Measurements from ENCODE around the gene KSR2. TPM values are rescaled to one million over a fixed set of nuclear protein-coding genes. Genes with fewer than 3 reads are reported as not detected.
"Not testable (repeated sequence)": the region's sequence is repeated elsewhere in the genome, so short reads cannot be mapped to it uniquely, and the experiment has no call there.

Gene KSR2
- total and polyA plus RNA-seq, 4 experiments from 2014 or later: 0.03 to 0.09 (median 0.06) TPM; not detected in 1

GRCh38 chr12:117742721-117743120 lies 226.1 kb downstream of the KSR2 start:
- ChIA-PET CTCF (ENCODE audit: partially characterized antibody) (no interaction called here), POLR2A (ENCODE audit: partially characterized antibody) (no interaction called here)
- no peak for DNase-seq
- H3K27me3 ChIP-seq (ENCODE audit: insufficient read depth, low read length): no peaks in the 10 kb centered on the region
- no peaks in the 10 kb centered on the region for H3K9me3 ChIP-seq (ENCODE audit: control insufficient read depth in 1 of 2, low read length in 2 of 2)
- intact Hi-C loops (cut with micrococcal nuclease): no loop called here
- H3K27me3 Mint-ChIP-seq: peaks cover 0 to 2% of the 10 kb centered on the region in 2 donors
- H3K27ac Mint-ChIP-seq: no peak overlapping the region
- no peaks in the 10 kb centered on the region for H3K4me1 ChIP-seq (ENCODE audit: insufficient read depth, low read length)
- H3K36me3 Mint-ChIP-seq: no peaks in the 10 kb centered on the region
- no peaks in the 10 kb centered on the region for H3K36me3 ChIP-seq (ENCODE audit: insufficient read depth, low read length)
- no peak overlapping the region for H3K27ac ChIP-seq (ENCODE audit: low read depth, low read length)
- H3K4me3 Mint-ChIP-seq: no peak overlapping the region
- H3K4me1 Mint-ChIP-seq: no peaks in the 10 kb centered on the region
- peaks cover 0 to 13% (median 0%) of the 10 kb centered on the region in 8 donors for H3K9me3 Mint-ChIP-seq
- no peak overlapping the region for H3K4me3 ChIP-seq (ENCODE audit: low read length in 2 of 2)

GRCh38 chr12:117738233-117738632 lies 230.6 kb downstream of the KSR2 start:
- no peak for DNase-seq
- intact Hi-C loops (cut with micrococcal nuclease): no loop called here
- no peaks in the 10 kb centered on the region for H3K27me3 ChIP-seq (ENCODE audit: insufficient read depth, low read length)
- H3K36me3 ChIP-seq (ENCODE audit: insufficient read depth, low read length): no peaks in the 10 kb centered on the region
- H3K4me1 ChIP-seq (ENCODE audit: insufficient read depth, low read length): no peaks in the 10 kb centered on the region
- Mint-ChIP-seq H3K27me3 (no peaks in the 10 kb centered on the region), H3K36me3 (no peaks in the 10 kb centered on the region), H3K4me1 (no peaks in the 10 kb centered on the region), H3K27ac (no peak overlapping the region), H3K4me3 (no peak overlapping the region), H3K9me3 (peaks cover 0 to 11% (median 1%) of the 10 kb centered on the region in 8 donors)
- CTCF ChIA-PET (ENCODE audit: partially characterized antibody): no interaction called here
- H3K4me3 ChIP-seq (ENCODE audit: low read length in 2 of 2): no peak overlapping the region
- H3K9me3 ChIP-seq (ENCODE audit: control insufficient read depth in 1 of 2, low read length in 2 of 2): no peaks in the 10 kb centered on the region
- POLR2A ChIA-PET (ENCODE audit: partially characterized antibody): no interaction called here
- no peak overlapping the region for H3K27ac ChIP-seq (ENCODE audit: low read depth, low read length)

- no peak for DNase-seq
- no peaks in the 10 kb centered on the region for H3K9me3 ChIP-seq (ENCODE audit: control insufficient read depth in 1 of 2, low read length in 2 of 2)
- H3K27ac Mint-ChIP-seq: no peak overlapping the region
- CTCF ChIA-PET (ENCODE audit: partially characterized antibody): no interaction called here
- H3K4me3 Mint-ChIP-seq: no peak overlapping the region
- H3K27me3 ChIP-seq (ENCODE audit: insufficient read depth, low read length): no peaks in the 10 kb centered on the region
- H3K4me1 ChIP-seq (ENCODE audit: insufficient read depth, low read length): no peaks in the 10 kb centered on the region
- H3K4me3 ChIP-seq (ENCODE audit: low read length in 2 of 2): no peak overlapping the region
- peaks cover 0 to 15% (median 4%) of the 10 kb centered on the region in 8 donors for H3K9me3 Mint-ChIP-seq
- H3K36me3 ChIP-seq (ENCODE audit: insufficient read depth, low read length): no peaks in the 10 kb centered on the region
- POLR2A ChIA-PET (ENCODE audit: partially characterized antibody): no interaction called here
- no peaks in the 10 kb centered on the region for H3K36me3 Mint-ChIP-seq
- H3K4me1 Mint-ChIP-seq: no peaks in the 10 kb centered on the region
- no peaks in the 10 kb centered on the region for H3K27me3 Mint-ChIP-seq
- intact Hi-C loops (cut with micrococcal nuclease): no loop called here
- no peak overlapping the region for H3K27ac ChIP-seq (ENCODE audit: low read depth, low read length)
These were observed 235.3 kb downstream of the KSR2 start for GRCh38 chr12:117733549-117733805.

- ChIA-PET CTCF (ENCODE audit: partially characterized antibody) (no interaction called here), POLR2A (ENCODE audit: partially characterized antibody) (no interaction called here)
- no peaks in the 10 kb centered on the region for H3K27me3 Mint-ChIP-seq
- Histone ChIP-seq H3K36me3 (ENCODE audit: insufficient read depth, low read length) (no peaks in the 10 kb centered on the region), H3K4me1 (ENCODE audit: insufficient read depth, low read length) (no peaks in the 10 kb centered on the region), H3K27ac (ENCODE audit: low read depth, low read length) (no peak overlapping the region), H3K9me3 (ENCODE audit: control insufficient read depth in 1 of 2, low read length in 2 of 2) (no peaks in the 10 kb centered on the region), H3K27me3 (ENCODE audit: insufficient read depth, low read length) (no peaks in the 10 kb centered on the region), H3K4me3 (ENCODE audit: low read length in 2 of 2) (no peak overlapping the region)
- DNase-seq: no peak
- H3K36me3 Mint-ChIP-seq: no peaks in the 10 kb centered on the region
- H3K27ac Mint-ChIP-seq: no peak overlapping the region
- no peaks in the 10 kb centered on the region for H3K4me1 Mint-ChIP-seq
- H3K4me3 Mint-ChIP-seq: no peak overlapping the region
- H3K9me3 Mint-ChIP-seq: peaks cover 0 to 15% (median 4%) of the 10 kb centered on the region in 8 donors
- intact Hi-C loops (cut with micrococcal nuclease): no loop called here
These were observed 235.8 kb downstream of the KSR2 start for GRCh38 chr12:117732761-117733548.

GRCh38 chr12:117731131-117731530 lies 237.7 kb downstream of the KSR2 start:
- H3K27ac Mint-ChIP-seq: not testable (repeated sequence)

GRCh38 chr12:117727301-117727700 lies 241.5 kb downstream of the KSR2 start:
- H3K9me3 Mint-ChIP-seq: peaks cover 0 to 9% (median 3%) of the 10 kb centered on the region in 8 donors
- no peak overlapping the region for H3K27ac Mint-ChIP-seq

More at GRCh38 chr12:117731131-117731530, 237.7 kb downstream of the KSR2 start:
- H3K4me3 Mint-ChIP-seq; intact Hi-C loops (cut with micrococcal nuclease); DNase-seq; H3K4me3 ChIP-seq (ENCODE audit: low read length in 2 of 2); H3K4me1 Mint-ChIP-seq; H3K9me3 ChIP-seq (ENCODE audit: control insufficient read depth in 1 of 2, low read length in 2 of 2); H3K4me1 ChIP-seq (ENCODE audit: insufficient read depth, low read length); H3K27ac ChIP-seq (ENCODE audit: low read depth, low read length); H3K27me3 Mint-ChIP-seq; H3K27me3 ChIP-seq (ENCODE audit: insufficient read depth, low read length); CTCF ChIA-PET (ENCODE audit: partially characterized antibody); H3K36me3 Mint-ChIP-seq; H3K36me3 ChIP-seq (ENCODE audit: insufficient read depth, low read length); POLR2A ChIA-PET (ENCODE audit: partially characterized antibody): not testable (repeated sequence)
- H3K9me3 Mint-ChIP-seq: peaks cover 0 to 15% (median 4%) of the 10 kb centered on the region in 8 donors

GRCh38 chr12:117724543-117724942 lies 244.2 kb downstream of the KSR2 start:
- peaks cover 0 to 6% (median 0%) of the 10 kb centered on the region in 8 donors for H3K9me3 Mint-ChIP-seq
- CTCF ChIA-PET (ENCODE audit: partially characterized antibody): no interaction called here
- Histone ChIP-seq H3K27me3 (ENCODE audit: insufficient read depth, low read length) (no peaks in the 10 kb centered on the region), H3K4me3 (ENCODE audit: low read length in 2 of 2) (no peak overlapping the region), H3K27ac (ENCODE audit: low read depth, low read length) (no peak overlapping the region), H3K4me1 (ENCODE audit: insufficient read depth, low read length) (no peaks in the 10 kb centered on the region), H3K36me3 (ENCODE audit: insufficient read depth, low read length) (no peaks in the 10 kb centered on the region), H3K9me3 (ENCODE audit: control insufficient read depth in 1 of 2, low read length in 2 of 2) (no peaks in the 10 kb centered on the region)
- H3K4me1 Mint-ChIP-seq: no peaks in the 10 kb centered on the region
- H3K27me3 Mint-ChIP-seq: no peaks in the 10 kb centered on the region
- H3K27ac Mint-ChIP-seq: no peak overlapping the region
- intact Hi-C loops (cut with micrococcal nuclease): no loop called here
- no peak overlapping the region for H3K4me3 Mint-ChIP-seq
- DNase-seq: no peak
- no peaks in the 10 kb centered on the region for H3K36me3 Mint-ChIP-seq
- POLR2A ChIA-PET (ENCODE audit: partially characterized antibody): no interaction called here

More at GRCh38 chr12:117727301-117727700, 241.5 kb downstream of the KSR2 start:
- Mint-ChIP-seq H3K4me1 (no peaks in the 10 kb centered on the region), H3K4me3 (no peak overlapping the region), H3K27me3 (no peaks in the 10 kb centered on the region), H3K36me3 (no peaks in the 10 kb centered on the region)
- no peak overlapping the region for H3K27ac ChIP-seq (ENCODE audit: low read depth, low read length)
- H3K4me1 ChIP-seq (ENCODE audit: insufficient read depth, low read length): no peaks in the 10 kb centered on the region
- H3K4me3 ChIP-seq (ENCODE audit: low read length in 2 of 2): no peak overlapping the region
- no peaks in the 10 kb centered on the region for H3K9me3 ChIP-seq (ENCODE audit: control insufficient read depth in 1 of 2, low read length in 2 of 2)
- intact Hi-C loops (cut with micrococcal nuclease): no loop called here
- ChIA-PET CTCF (ENCODE audit: partially characterized antibody) (no interaction called here), POLR2A (ENCODE audit: partially characterized antibody) (no interaction called here)
- no peak for DNase-seq
- no peaks in the 10 kb centered on the region for H3K27me3 ChIP-seq (ENCODE audit: insufficient read depth, low read length)
- no peaks in the 10 kb centered on the region for H3K36me3 ChIP-seq (ENCODE audit: insufficient read depth, low read length)

GRCh38 chr12:117718559-117718958 lies 250.2 kb downstream of the KSR2 start:
- H3K27me3 ChIP-seq (ENCODE audit: insufficient read depth, low read length): no peaks in the 10 kb centered on the region
- H3K4me1 ChIP-seq (ENCODE audit: insufficient read depth, low read length): no peaks in the 10 kb centered on the region
- intact Hi-C loops (cut with micrococcal nuclease): no loop called here
- no peak overlapping the region for H3K27ac ChIP-seq (ENCODE audit: low read depth, low read length)
- H3K36me3 ChIP-seq (ENCODE audit: insufficient read depth, low read length): no peaks in the 10 kb centered on the region
- no peaks in the 10 kb centered on the region for H3K27me3 Mint-ChIP-seq
- H3K9me3 Mint-ChIP-seq: peaks cover 0 to 6% (median 0%) of the 10 kb centered on the region in 8 donors
- H3K4me3 Mint-ChIP-seq: no peak overlapping the region
- H3K27ac Mint-ChIP-seq: no peak overlapping the region
- ChIA-PET CTCF (ENCODE audit: partially characterized antibody) (no interaction called here), POLR2A (ENCODE audit: partially characterized antibody) (no interaction called here)
- H3K36me3 Mint-ChIP-seq: no peaks in the 10 kb centered on the region
- DNase-seq: no peak
- H3K9me3 ChIP-seq (ENCODE audit: control insufficient read depth in 1 of 2, low read length in 2 of 2): no peaks in the 10 kb centered on the region
- no peaks in the 10 kb centered on the region for H3K4me1 Mint-ChIP-seq
- H3K4me3 ChIP-seq (ENCODE audit: low read length in 2 of 2): no peak overlapping the region

Data from CD4-positive, alpha-beta memory T cell (primary cell).